Glomerular endothelial cell (primary cell): ENCODE results near the gene RGMB. TPM values are rescaled to one million over a fixed set of nuclear protein-coding genes. Genes with fewer than 3 reads are reported as not detected.
A peak's percentile ranks its signal among the peaks of the same experiment; 100 is the strongest.

Experiments
- DNase-seq: peaks from one replicate; pipeline ENCODE4 v3.0.0-alpha.2; 2011; ENCODE audit warnings: low read depth, low spot score; ENCODE audit errors: extremely low read depth
- total RNA-seq: library from RNA; depleted of rRNA; stranded (reverse); fragments of >200 nt; gene quantifications from 2 replicates; pipeline ENCODE4 v1.2.3, GENCODE V29; 2015

RGMB gene
- total RNA-seq, 1 donor from 2014 or later = 75.4 TPM

GRCh38 chr5:98767581-98767980 lies 5.9 kb upstream of the RGMB start:
- no peak for DNase-seq

GRCh38 chr5:98768160-98768959 lies 5.1 kb upstream of the RGMB start:
- DNase-seq = no peak

GRCh38 chr5:98768960-98769209 lies 4.6 kb upstream of the RGMB start:
- no peak for DNase-seq

- DNase-seq = no peak
Measured at GRCh38 chr5:98769210-98769958, 4.1 kb upstream of the RGMB start.

GRCh38 chr5:98769959-98770208 lies 3.6 kb upstream of the RGMB start:
- DNase-seq = no peak

GRCh38 chr5:98770209-98770910 lies 3.1 kb upstream of the RGMB start:
- no peak for DNase-seq

- DNase-seq = no peak
Measured at GRCh38 chr5:98770911-98771322, 2.5 kb upstream of the RGMB start.

- DNase-seq = peak; percentile 91
Measured at GRCh38 chr5:98771382-98772109, 1.9 kb upstream of the RGMB start.

- no peak for DNase-seq
Measured at GRCh38 chr5:98772415-98773213, 849 bp upstream of the RGMB start.

GRCh38 chr5:98773214-98773463 lies 324 bp upstream of the RGMB start:
- DNase-seq = no peak

GRCh38 chr5:98774192-98775033 lies 950 bp downstream of the RGMB start:
- DNase-seq = no peak

GRCh38 chr5:98775246-98776065 lies 2.0 kb downstream of the RGMB start:
- DNase-seq = no peak

- no peak for DNase-seq
Measured at GRCh38 chr5:98776066-98776705, 2.7 kb downstream of the RGMB start.

GRCh38 chr5:98777295-98777694 lies 3.8 kb downstream of the RGMB start:
- no peak for DNase-seq

- no peak for DNase-seq
Measured at GRCh38 chr5:98779264-98779877, 5.9 kb downstream of the RGMB start.

- no peak for DNase-seq
Measured at GRCh38 chr5:98780390-98780789, 6.9 kb downstream of the RGMB start.

- no peak for DNase-seq
Measured at GRCh38 chr5:98781520-98781919, 8.1 kb downstream of the RGMB start.

- no peak for DNase-seq
Measured at GRCh38 chr5:98781964-98782363, 8.5 kb downstream of the RGMB start.
